ENCODE measurements around the gene TNIK.

TNIK gene

GRCh38 chr3:171218069-171218468 lies 242.1 kb downstream of the TNIK start:
- no peak for DNase-seq

- DNase-seq, result no peak
Observed at GRCh38 chr3:171213907-171214306, 246.3 kb downstream of the TNIK start.

GRCh38 chr3:171213178-171213577 lies 247.0 kb downstream of the TNIK start:
- DNase-seq, result no peak

GRCh38 chr3:171212648-171213047 lies 247.6 kb downstream of the TNIK start:
- no peak for DNase-seq

- DNase-seq, result no peak
Observed at GRCh38 chr3:171206283-171206682, 253.9 kb downstream of the TNIK start.

GRCh38 chr3:171204942-171205341 lies 255.3 kb downstream of the TNIK start:
- no peak for DNase-seq

- DNase-seq, result no peak
Observed at GRCh38 chr3:171201825-171202224, 258.4 kb downstream of the TNIK start.

DNA sequence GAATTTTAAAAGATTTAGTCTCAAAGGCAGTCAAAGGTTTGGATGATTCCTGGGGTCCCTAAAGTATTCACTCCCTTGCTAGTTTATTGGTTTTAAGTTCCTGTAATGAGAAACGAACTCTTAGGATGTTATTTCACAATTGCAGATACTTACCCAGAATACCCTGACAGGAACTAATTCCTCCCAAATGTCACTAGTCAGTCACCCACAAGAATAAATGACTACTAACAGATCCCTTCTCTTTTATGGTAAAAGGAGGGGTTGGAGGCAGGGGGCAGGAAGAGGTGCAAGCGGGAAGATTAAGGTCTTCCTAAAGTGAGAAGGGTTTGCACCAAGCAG lies 259.5 kb downstream of the TNIK start:
- DNase-seq, result no peak

GRCh38 chr3:171200052-171200749 lies 260.0 kb downstream of the TNIK start:
- no peak for DNase-seq

DNA sequence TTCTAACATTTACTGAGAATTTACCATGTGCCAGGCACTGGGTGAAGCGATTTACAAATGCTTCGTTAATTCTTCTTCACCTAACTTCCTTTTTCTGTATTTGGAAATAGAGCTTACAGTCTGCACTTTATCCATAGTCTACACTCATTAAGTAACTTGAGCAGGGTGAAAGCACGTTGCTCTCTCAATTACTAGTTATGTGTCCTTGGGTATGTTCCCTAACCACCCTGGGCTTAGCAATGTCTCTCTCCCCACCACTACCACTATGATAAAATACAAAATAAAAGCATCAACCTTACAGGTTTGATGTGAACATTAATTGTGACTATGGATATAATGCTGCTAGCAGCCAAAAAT lies 260.8 kb downstream of the TNIK start:
- no peak for DNase-seq

GRCh38 chr3:171198781-171199472 lies 261.3 kb downstream of the TNIK start:
- no peak for DNase-seq

DNA sequence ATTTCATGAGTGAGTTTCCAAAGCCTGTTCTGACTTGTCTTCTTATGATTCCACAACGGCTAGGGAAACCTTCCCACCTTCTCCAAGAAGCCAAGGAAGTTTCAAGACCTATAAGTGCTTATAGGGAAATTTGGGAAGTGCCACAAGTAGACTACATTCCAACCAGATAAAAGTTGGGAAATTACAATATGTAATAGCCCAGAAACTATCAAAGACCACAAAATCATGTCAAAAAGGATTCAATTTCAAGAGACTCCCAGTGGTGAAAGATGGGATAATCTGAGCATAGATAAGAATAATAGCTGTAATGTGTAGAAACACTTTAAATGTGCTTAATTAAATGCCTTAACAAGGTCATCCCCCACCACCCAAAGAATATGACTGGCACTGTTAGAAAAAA lies 264.5 kb downstream of the TNIK start:
- no peak for DNase-seq

GRCh38 chr3:171194965-171195364 lies 265.2 kb downstream of the TNIK start:
- no peak for DNase-seq

- DNase-seq, result no peak
Observed at GRCh38 chr3:171193693-171194092, 266.5 kb downstream of the TNIK start.

DNA sequence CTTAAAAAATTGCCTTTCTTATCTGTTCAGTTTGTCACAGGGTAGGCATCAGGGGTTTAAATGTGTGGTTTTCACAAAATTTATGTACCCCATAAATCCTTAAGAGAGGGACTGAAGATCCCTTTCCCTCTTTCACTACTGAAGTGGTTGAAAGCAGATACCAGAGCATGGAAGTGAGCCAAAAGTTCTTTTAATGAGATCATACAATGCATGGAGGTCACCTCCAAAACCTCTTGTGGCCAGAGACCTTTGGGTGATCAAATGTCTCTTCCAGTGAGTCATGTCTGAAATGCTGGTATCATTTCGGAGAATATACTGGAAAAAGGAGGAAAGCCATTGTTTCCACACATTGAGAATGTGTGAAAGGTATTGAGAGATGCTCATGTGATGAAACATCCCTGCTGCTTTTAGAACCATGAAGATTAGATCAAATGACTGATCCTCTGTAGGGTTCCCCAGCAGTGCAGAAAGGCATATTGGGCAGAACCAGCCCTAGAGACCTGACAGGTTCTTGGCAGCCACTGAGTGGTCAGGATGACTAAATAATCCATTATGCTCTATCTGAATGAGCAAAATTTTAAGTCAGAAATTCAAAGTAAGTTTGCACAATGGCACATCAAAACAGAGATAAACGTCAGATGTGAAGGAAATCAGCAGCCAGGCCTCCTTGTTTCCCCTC lies 267.9 kb downstream of the TNIK start:
- DNase-seq, result no peak

DNA sequence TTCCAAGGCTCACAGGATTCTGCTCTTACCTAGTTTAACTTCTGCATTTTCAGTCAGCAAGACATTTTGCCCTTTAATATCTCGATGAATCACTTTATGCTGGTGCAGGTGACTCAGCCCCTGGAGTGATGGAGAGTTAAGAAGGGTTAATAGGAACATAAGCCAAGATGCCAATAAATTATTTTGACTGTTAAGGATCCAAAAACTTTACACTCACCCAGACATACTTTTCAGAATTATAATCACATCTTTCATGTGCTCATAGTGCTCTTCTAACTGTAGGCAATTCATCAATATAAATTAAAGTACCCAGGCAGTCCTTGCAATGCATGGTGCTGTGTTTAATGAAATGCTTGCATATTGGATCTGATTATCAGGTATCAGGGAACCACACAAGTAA lies 269.5 kb downstream of the TNIK start:
- no peak for DNase-seq

DNA sequence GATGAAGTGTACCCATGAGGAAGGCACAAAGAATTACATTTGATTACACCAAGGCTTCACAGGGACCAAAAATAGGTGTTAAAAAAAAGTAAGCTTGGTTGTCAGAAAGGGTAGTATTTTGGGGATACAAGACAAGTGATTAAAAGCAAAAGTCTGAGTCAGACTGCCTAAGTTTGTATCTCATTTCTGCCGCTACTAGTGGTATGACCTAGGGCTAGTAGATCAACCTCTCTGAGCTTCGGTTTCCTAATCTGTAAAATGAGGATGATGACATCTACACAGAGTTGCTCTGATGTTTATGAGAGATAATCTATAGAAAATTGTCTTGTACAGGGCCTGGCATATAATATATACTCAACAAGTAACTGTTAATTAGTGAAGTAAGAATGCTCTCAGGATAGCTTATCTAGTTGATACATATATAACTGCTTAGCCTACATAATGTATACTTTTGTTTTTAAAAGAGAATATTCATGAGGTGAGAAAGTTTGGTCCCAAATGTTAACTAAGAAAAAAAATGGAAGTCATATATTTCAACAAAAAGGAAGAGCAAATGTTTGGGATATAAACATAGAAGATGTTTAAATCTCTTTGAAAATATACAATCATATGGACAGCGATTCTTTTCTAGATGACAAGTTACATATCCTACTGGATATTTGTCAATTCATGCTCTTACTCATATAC lies 270.7 kb downstream of the TNIK start:
- DNase-seq, result no peak

GRCh38 chr3:171187706-171188290 lies 272.4 kb downstream of the TNIK start:
- DNase-seq, result no peak

- DNase-seq, result no peak
Observed at GRCh38 chr3:171186817-171187500, 273.2 kb downstream of the TNIK start.

- no peak for DNase-seq
Observed at GRCh38 chr3:171186383-171186782, 273.8 kb downstream of the TNIK start.

DNA sequence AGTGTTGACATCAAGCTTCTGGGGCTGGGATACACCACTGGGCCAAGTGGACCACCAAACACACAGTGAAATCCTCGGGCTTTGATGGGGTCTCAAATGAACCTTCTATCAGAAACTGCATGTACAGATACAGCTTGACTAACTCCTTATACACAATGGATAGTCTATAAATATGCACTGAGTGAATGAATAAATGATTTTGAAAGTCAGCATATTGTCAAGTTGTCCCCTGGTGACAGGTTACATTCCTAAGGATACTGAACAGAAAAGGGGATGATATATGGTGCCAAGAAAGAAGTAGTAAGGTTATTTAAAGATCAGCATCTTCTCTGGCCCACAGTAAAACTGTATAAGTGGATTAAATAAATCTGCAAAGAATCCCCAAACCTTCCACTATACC lies 274.2 kb downstream of the TNIK start:
- DNase-seq, result no peak

DNA sequence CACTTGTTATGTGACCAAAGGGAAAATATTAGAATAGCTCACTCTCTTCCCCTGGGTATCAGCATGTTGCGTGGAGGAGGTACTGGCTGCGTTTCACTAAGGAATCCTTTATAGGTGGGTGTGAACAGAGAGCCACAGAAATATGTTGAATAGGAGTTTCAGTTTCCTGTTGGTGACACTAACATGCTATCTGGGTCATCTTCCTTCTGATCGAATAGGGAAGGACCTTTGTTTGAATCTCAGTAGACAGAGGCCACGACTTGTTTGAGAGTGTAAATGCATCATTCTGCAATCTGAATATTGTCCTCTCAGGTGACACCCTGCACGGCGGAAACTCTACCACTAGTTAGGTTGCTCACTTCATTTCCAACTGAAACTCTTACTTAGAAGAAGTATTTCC lies 275.8 kb downstream of the TNIK start:
- no peak for DNase-seq

DNA sequence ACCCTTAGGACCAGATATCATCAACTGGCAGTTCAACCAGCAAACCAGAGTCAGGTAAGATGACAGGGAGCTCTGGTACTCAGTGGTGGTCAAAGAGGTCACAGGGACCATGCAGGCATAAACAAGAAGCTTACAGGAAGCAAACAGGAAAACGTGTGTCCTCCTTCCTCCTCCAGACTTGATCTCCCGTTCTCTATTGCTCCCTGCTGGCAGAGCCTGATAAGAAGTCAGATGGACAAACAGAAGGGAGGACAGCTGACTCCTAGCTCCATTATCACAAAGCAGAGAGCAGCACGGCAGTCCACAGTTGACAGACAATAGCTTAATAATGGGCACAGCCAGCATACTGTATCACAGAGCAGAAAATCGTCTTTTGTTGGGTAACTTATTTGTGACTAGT lies 277.2 kb downstream of the TNIK start:
- DNase-seq, result no peak

All from stimulated activated CD4-positive, alpha-beta T cell treated with anti-CD3 and anti-CD28 coated beads, Interleukin-4, amount 100 ng/mL, for 4 hours (primary cell).